Measurements from ENCODE around the gene RANBP1.

DNA sequence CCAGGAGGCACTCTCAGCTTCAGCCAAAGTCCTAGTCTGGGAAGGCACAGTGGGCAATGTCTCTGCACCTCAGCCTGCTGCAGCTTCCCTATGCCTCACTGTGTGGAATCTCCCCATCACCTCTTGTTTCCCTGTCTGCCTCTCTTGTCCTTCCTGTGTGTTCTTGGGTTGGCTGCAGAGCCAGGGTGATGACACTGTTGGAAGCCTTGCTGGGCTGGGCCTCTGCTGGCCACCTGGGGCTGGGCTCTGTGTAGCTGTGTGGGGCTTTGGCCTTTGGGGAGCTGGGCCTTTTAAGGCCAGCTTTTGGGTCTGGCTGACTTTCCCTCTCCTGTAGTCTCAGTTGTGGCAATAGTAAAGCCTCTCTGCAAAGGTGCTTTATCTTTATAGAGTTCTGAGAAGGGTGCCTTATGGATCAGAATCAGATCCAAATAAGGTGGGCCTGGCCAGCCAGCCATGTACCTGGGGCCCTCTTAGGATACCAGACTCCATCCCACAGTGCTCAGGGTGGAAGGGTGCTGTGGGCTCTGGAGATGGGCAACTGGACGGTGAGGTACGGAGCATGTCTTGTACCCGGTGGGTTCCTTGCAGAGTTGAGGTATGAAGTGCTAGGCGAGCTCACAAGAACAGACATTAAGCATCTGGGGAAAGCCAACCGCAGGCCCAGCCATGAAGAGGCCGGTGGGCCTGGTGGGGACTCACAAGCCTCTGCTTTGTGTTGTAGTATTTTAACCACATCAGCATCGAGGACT lies 10.3 kb upstream of the RANBP1 start:
- TF ChIP-seq, protein P1, sequence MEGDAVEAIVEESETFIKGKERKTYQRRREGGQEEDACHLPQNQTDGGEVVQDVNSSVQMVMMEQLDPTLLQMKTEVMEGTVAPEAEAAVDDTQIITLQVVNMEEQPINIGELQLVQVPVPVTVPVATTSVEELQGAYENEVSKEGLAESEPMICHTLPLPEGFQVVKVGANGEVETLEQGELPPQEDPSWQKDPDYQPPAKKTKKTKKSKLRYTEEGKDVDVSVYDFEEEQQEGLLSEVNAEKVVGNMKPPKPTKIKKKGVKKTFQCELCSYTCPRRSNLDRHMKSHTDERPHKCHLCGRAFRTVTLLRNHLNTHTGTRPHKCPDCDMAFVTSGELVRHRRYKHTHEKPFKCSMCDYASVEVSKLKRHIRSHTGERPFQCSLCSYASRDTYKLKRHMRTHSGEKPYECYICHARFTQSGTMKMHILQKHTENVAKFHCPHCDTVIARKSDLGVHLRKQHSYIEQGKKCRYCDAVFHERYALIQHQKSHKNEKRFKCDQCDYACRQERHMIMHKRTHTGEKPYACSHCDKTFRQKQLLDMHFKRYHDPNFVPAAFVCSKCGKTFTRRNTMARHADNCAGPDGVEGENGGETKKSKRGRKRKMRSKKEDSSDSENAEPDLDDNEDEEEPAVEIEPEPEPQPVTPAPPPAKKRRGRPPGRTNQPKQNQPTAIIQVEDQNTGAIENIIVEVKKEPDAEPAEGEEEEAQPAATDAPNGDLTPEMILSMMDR (IDR thresholded peaks at IDR 0.05), result no peak
- TF ChIP-seq POLR2AphosphoS5 (IDR thresholded peaks at IDR 0.05), result no peak

Measured in transverse colon (tissue), 4 donors.